CD4-positive, alpha-beta T cell (primary cell): ENCODE data around the gene RABEP2. TPM values are rescaled to one million over a fixed set of nuclear protein-coding genes. Genes with fewer than 3 reads are reported as not detected.

Experiments
- ATAC-seq: fragments of 200-7000 bp; cut with Tn5 transposase; one replicate; pipeline ENCODE4 v1.10.0; 2022; ENCODE audit warnings: mild to moderate bottlenecking; ENCODE audit not compliant: poor library complexity
- CTCF ChIA-PET: fragments of 350-600 bp; sonication (Branson Sonifier 250); formaldehyde crosslinking; loops from one replicate; lab custom pipeline; 2021; ENCODE audit warnings: antibody characterized with exemption, inconsistent platforms; lab: Charles Lee
- POLR2A ChIA-PET: fragments of 350-600 bp; sonication (Branson Sonifier 250); formaldehyde crosslinking; loops from one replicate; lab custom pipeline; 2021; ENCODE audit warnings: antibody characterized with exemption, inconsistent platforms; lab: Charles Lee
- DNase-seq, 14 experiments: peaks; one replicate each; pipeline ENCODE4 v3.0.0-alpha.2; 2013 to 2020; ENCODE audit warnings: mixed read lengths in 2 of 14
- H3K27ac ChIP-seq, 2 donors: one replicate each; pipeline versions ENCODE4 v1.5.1 to v1.7.0; 2013; ENCODE audit warnings: low read length in 2 of 2, low read depth in 1 of 2, mild to moderate bottlenecking in 1 of 2
- H3K27me3 ChIP-seq, 2 experiments: 1 replicate in 1 of 2; 2 replicates in 1 of 2; pipeline versions ENCODE4 v1.6.1 to v1.7.0; 2013; ENCODE audit warnings: low read length in 2 of 2, control low read depth in 1 of 2, mild to moderate bottlenecking in 1 of 2, moderate library complexity in 1 of 2; ENCODE audit not compliant: insufficient read depth in 2 of 2, control insufficient read depth in 1 of 2
- H3K36me3 ChIP-seq: one replicate; pipeline ENCODE4 v1.6.1; 2013; ENCODE audit warnings: low read length, control low read depth; ENCODE audit not compliant: insufficient read depth
- H3K4me1 ChIP-seq: one replicate; pipeline ENCODE4 v1.6.1; 2013; ENCODE audit warnings: low read length, control low read depth; ENCODE audit not compliant: insufficient read depth
- H3K4me3 ChIP-seq: one replicate; pipeline ENCODE4 v1.5.1; 2013; ENCODE audit warnings: mild to moderate bottlenecking, low read length, moderate library complexity
- H3K9me3 ChIP-seq, 2 experiments: 1 replicate in 1 of 2; 2 replicates in 1 of 2; pipeline versions ENCODE4 v1.6.1 to v1.7.0; 2013; ENCODE audit warnings: low read length in 2 of 2, mild to moderate bottlenecking in 2 of 2, control low read depth in 1 of 2, moderate library complexity in 1 of 2; ENCODE audit not compliant: control insufficient read depth in 1 of 2, insufficient read depth in 1 of 2
- H3K27ac Mint-ChIP-seq: one replicate; pipeline ENCODE4 v1.8.0; 2020; ENCODE audit warnings: mixed read lengths
- H3K27me3 Mint-ChIP-seq: one replicate; pipeline ENCODE4 v1.8.0; 2021; ENCODE audit warnings: mixed read lengths
- H3K36me3 Mint-ChIP-seq: one replicate; pipeline ENCODE4 v1.8.0; 2021; ENCODE audit warnings: low read depth, mixed read lengths
- H3K4me1 Mint-ChIP-seq: one replicate; pipeline ENCODE4 v1.8.0; 2021; ENCODE audit warnings: low read depth, mixed read lengths
- H3K4me3 Mint-ChIP-seq: one replicate; pipeline ENCODE4 v1.8.0; 2020; ENCODE audit warnings: mild to moderate bottlenecking, mixed read lengths
- H3K9me3 Mint-ChIP-seq: one replicate; pipeline ENCODE4 v1.8.0; 2020; ENCODE audit warnings: mixed read lengths
- intact Hi-C, 2 experiments: fragments of 100-400 bp; cut with DNase I in 1 of 2; cut with micrococcal nuclease in 1 of 2; formaldehyde crosslinking; loops; one replicate each; pipeline versions ENCODE4 v1.15.1 to v1.9.0; 2023 to 2025; cut with DNase I, micrococcal nuclease
- total RNA-seq, 174 experiments: library from RNA in 2 of 174; stranded (reverse) in 2 of 174; gene quantifications; one replicate each; pipeline ENCODE4 v1.2.3 and lab custom pipeline; 2021 to 2026
- TF ChIP-seq, protein P1 (sequence below): fragments of 200-600 bp; IDR thresholded peaks from one replicate; pipeline ENCODE4 v1.8.0; 2022; ENCODE audit warnings: antibody characterized with exemption, mild to moderate bottlenecking

RABEP2 gene
- total RNA-seq, 2 experiments from 2014 or later = 23.3 to 23.4 TPM

DNA sequence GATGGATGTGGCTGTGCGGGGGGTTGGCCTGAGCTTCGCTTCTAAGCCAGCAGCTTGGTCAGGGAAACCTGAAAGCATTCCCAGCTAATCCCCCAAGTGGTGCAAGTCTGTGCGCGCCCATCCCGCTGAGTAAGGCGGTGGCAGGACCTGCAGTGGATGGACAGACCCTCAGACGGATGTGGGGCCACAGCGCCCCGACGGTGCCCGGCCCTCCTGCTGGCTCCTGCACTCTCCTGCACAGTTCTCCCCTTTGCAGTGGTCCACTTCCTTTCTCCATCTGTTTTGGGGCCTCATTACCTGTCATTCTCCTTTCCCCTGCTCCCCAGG is 44.5 kb downstream of the RABEP2 start:
- peaks cover 8% of the 10 kb centered on the region for H3K4me1 Mint-ChIP-seq
- H3K4me3 ChIP-seq = peak overlapping the region; percentile 95
- no peaks in the 10 kb centered on the region for H3K9me3 Mint-ChIP-seq
- ATAC-seq (no peak), DNase-seq (no peak)
- H3K36me3 Mint-ChIP-seq = no peaks in the 10 kb centered on the region
- POLR2A ChIA-PET = interaction anchor here (2.3 to 3.2 kb wide), 2 partner anchors 16 to 45 kb away, joined by 9 to 29 read pairs; partner anchors contain the start of genes RABEP2 and SH2B1
- no peaks in the 10 kb centered on the region for H3K36me3 ChIP-seq
- H3K27me3 Mint-ChIP-seq = peaks cover 6% of the 10 kb centered on the region
- peak overlapping the region; percentile 86 for H3K4me3 Mint-ChIP-seq
- H3K27ac ChIP-seq = no peak overlapping the region
- no peaks in the 10 kb centered on the region for H3K9me3 ChIP-seq
- intact Hi-C loops = loop anchor here in 1 of 2 experiments (2.0 kb wide), 1 partner anchor 44 kb away; the partner anchor contains the start of gene RABEP2
- CTCF ChIA-PET = interaction anchor here (1.1 kb wide), 1 partner anchor 34 kb away, joined by 4 read pairs; the partner anchor contains the start of gene TUFM
- peaks cover 0 to 9% of the 10 kb centered on the region in 2 experiments for H3K27me3 ChIP-seq
- peaks cover 20% of the 10 kb centered on the region for H3K4me1 ChIP-seq
- TF ChIP-seq, protein P1, sequence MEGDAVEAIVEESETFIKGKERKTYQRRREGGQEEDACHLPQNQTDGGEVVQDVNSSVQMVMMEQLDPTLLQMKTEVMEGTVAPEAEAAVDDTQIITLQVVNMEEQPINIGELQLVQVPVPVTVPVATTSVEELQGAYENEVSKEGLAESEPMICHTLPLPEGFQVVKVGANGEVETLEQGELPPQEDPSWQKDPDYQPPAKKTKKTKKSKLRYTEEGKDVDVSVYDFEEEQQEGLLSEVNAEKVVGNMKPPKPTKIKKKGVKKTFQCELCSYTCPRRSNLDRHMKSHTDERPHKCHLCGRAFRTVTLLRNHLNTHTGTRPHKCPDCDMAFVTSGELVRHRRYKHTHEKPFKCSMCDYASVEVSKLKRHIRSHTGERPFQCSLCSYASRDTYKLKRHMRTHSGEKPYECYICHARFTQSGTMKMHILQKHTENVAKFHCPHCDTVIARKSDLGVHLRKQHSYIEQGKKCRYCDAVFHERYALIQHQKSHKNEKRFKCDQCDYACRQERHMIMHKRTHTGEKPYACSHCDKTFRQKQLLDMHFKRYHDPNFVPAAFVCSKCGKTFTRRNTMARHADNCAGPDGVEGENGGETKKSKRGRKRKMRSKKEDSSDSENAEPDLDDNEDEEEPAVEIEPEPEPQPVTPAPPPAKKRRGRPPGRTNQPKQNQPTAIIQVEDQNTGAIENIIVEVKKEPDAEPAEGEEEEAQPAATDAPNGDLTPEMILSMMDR = no peak
- H3K27ac Mint-ChIP-seq = no peak overlapping the region

DNA sequence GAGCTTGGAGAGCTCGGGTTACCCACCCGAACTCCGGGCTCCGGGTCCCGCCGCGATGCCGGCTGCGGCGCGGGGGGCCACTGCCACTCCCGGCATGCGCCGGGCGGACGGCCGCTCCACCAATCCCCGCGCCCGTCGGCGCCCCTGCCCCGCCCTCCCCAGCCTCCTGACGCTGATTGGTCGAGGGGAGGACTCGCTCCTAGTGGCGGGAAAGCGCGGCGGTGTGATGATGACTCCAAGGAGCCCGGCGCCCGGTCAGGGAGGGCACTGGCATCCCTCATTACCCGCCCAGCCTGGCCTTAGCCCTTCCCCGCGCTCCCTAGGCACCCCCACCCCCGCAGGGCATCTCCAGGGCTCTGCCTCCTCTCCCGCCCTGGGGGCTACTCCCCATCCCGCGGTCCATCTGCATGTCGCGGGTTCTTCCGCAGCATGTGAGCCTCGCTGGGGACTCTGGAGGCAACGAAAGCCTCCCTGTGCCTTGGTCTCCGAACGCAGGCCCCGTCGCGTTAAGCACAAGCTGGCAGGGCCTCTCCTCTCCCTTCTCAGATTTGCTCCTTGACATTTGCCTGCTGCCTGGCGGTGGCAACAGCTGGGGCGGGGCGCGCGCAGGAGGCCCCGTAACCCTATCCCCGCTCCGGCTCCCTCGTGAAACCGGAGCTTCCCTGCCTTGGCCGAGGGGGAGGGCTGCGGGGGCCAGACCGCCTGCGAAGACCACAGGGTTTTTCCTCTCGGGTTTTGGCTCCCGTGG is 45.0 kb downstream of the RABEP2 start:
- Histone ChIP-seq H3K36me3 (no peaks in the 10 kb centered on the region), H3K4me3 (peak overlapping the region; percentile 95), H3K4me1 (peaks cover 20% of the 10 kb centered on the region), H3K27me3 (peaks cover 0 to 9% of the 10 kb centered on the region in 2 experiments), H3K9me3 (no peaks in the 10 kb centered on the region), H3K27ac (no peak overlapping the region)
- H3K27ac Mint-ChIP-seq = no peak overlapping the region
- H3K27me3 Mint-ChIP-seq = peaks cover 6% of the 10 kb centered on the region
- peak; percentile 98 for ATAC-seq
- POLR2A ChIA-PET = interaction anchor here (1.4 to 3.2 kb wide), 5 partner anchors 9 to 58 kb away, joined by 4 to 29 read pairs (median 9); partner anchors contain the start of genes ATXN2L, RABEP2, SH2B1 and TUFM
- no peaks in the 10 kb centered on the region for H3K36me3 Mint-ChIP-seq
- TF ChIP-seq, protein P1 = no peak
- peaks cover 8% of the 10 kb centered on the region for H3K4me1 Mint-ChIP-seq
- H3K9me3 Mint-ChIP-seq = no peaks in the 10 kb centered on the region
- DNase-seq = peak; percentile 80 to 92 (median 87)
- peak overlapping the region; percentile 87 for H3K4me3 Mint-ChIP-seq
- intact Hi-C loops = loop anchor here in 1 of 2 experiments (2.0 kb wide), 2 partner anchors 15 to 45 kb away; partner anchors contain the start of gene RABEP2
- CTCF ChIA-PET = interaction anchor here (1.1 to 1.5 kb wide), 2 partner anchors 34 to 65 kb away, joined by 4 to 5 read pairs; partner anchors contain the start of gene TUFM

DNA sequence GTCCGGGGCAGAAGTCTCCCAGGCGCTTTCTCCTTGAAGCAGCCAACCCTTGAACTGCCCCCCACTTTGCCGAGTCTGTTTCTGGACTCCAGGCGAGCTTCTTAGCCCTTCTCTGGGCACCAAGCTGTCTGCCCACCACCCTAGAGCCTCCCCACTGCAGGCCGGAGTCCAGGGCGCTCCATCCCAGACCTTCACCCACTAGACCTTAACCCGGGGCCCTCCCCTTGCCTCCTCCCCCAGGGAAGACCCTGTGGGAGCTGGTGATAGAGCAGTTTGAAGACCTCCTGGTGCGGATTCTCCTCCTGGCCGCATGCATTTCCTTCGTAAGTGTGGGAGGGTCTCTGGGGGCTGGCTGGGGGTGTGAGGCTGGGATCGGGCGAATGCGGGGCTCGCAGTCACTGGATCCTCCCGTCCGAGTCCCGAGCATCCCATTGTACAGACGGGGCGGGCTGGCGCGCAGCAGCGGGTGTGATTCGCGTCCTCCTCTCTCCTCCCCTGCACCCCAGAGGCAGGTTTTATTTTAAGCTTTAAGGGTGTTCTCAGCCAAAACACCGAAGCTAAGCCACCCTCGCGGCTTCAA is 45.7 kb downstream of the RABEP2 start:
- H3K9me3 Mint-ChIP-seq = no peaks in the 10 kb centered on the region
- peak overlapping the region; percentile 95 for H3K4me3 ChIP-seq
- peaks cover 8% of the 10 kb centered on the region for H3K4me1 Mint-ChIP-seq
- no peak overlapping the region for H3K27ac ChIP-seq
- intact Hi-C loops = loop anchor here in 1 of 2 experiments (2.0 kb wide), 1 partner anchor 15 kb away; no protein-coding TSS in a partner anchor
- peak overlapping the region; percentile 87 for H3K4me3 Mint-ChIP-seq
- peak; percentile 33 for ATAC-seq
- H3K36me3 Mint-ChIP-seq = no peaks in the 10 kb centered on the region
- TF ChIP-seq, protein P1 = no peak
- no peak overlapping the region for H3K27ac Mint-ChIP-seq
- H3K27me3 Mint-ChIP-seq = peaks cover 6% of the 10 kb centered on the region
- DNase-seq = no peak
- peaks cover 2% of the 10 kb centered on the region for H3K36me3 ChIP-seq
- ChIA-PET POLR2A (interaction anchor here (1.4 to 3.2 kb wide), 5 partner anchors 9 to 57 kb away, joined by 4 to 29 read pairs (median 9); partner anchors contain the start of genes ATXN2L, RABEP2, SH2B1 and TUFM), CTCF (interaction anchor here (1.1 to 1.5 kb wide), 2 partner anchors 33 to 66 kb away, joined by 4 to 5 read pairs; partner anchors contain the start of gene TUFM)
- H3K27me3 ChIP-seq = peaks cover 0 to 9% of the 10 kb centered on the region in 2 experiments
- H3K9me3 ChIP-seq = no peaks in the 10 kb centered on the region
- peaks cover 20% of the 10 kb centered on the region for H3K4me1 ChIP-seq
